ENCODE measurements around the gene KLHL40. TPM values are rescaled to one million over a fixed set of nuclear protein-coding genes. Genes with fewer than 3 reads are reported as not detected.

KLHL40 gene
- total RNA-seq, 2 experiments from 2014 or later: not detected

GRCh38 chr3:42723219-42723618 lies 37.9 kb downstream of the KLHL40 start:
- ChIA-PET CTCF (interaction anchor here (1.2 kb wide), 1 partner anchor 12 kb away, joined by 6 read pairs; no protein-coding TSS in a partner anchor), POLR2A (no interaction called here)
- no peaks in the 10 kb centered on the region for H3K4me1 Mint-ChIP-seq
- no peak overlapping the region for H3K27ac Mint-ChIP-seq
- no peak for DNase-seq
- H3K4me3 Mint-ChIP-seq: no peak overlapping the region
- peaks cover 29% of the 10 kb centered on the region for H3K27me3 Mint-ChIP-seq
- no peaks in the 10 kb centered on the region for H3K9me3 Mint-ChIP-seq
- H3K36me3 Mint-ChIP-seq (ENCODE audit: low read depth): no peaks in the 10 kb centered on the region

DNA sequence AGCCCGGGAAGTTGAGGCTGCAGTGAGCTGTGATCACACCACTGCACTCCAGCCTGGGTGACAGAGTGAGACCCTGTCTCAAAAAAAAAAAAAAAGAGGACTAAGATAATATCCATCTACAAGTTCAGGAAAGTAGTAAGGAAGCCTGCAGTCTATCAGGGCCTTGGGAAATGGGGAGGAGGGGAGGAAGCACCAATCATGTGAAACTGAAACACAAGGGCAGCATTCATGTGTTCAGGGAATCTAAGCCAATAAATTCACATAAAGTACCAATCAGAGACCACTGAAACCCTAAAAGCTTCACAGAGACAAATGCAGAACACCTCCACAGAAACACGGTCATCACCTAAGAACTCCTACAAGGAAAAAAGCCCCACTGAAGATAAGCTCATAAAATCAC lies 40.1 kb downstream of the KLHL40 start:
- Mint-ChIP-seq H3K27me3 (peaks cover 19% of the 10 kb centered on the region), H3K36me3 (ENCODE audit: low read depth) (no peaks in the 10 kb centered on the region), H3K4me1 (no peaks in the 10 kb centered on the region), H3K9me3 (no peaks in the 10 kb centered on the region), H3K4me3 (no peak overlapping the region), H3K27ac (no peak overlapping the region)
- ChIA-PET CTCF (interaction anchor here (1.1 kb wide), 1 partner anchor 20 kb away, joined by 3 read pairs; no protein-coding TSS in a partner anchor), POLR2A (no interaction called here)
- DNase-seq: no peak

GRCh38 chr3:42728056-42728455 lies 42.7 kb downstream of the KLHL40 start:
- DNase-seq: no peak
- Mint-ChIP-seq H3K4me1 (no peaks in the 10 kb centered on the region), H3K27me3 (peaks cover 18% of the 10 kb centered on the region), H3K4me3 (no peak overlapping the region), H3K27ac (no peak overlapping the region), H3K9me3 (no peaks in the 10 kb centered on the region), H3K36me3 (ENCODE audit: low read depth) (no peaks in the 10 kb centered on the region)
- CTCF ChIA-PET: no interaction called here
- POLR2A ChIA-PET: no interaction called here

DNA sequence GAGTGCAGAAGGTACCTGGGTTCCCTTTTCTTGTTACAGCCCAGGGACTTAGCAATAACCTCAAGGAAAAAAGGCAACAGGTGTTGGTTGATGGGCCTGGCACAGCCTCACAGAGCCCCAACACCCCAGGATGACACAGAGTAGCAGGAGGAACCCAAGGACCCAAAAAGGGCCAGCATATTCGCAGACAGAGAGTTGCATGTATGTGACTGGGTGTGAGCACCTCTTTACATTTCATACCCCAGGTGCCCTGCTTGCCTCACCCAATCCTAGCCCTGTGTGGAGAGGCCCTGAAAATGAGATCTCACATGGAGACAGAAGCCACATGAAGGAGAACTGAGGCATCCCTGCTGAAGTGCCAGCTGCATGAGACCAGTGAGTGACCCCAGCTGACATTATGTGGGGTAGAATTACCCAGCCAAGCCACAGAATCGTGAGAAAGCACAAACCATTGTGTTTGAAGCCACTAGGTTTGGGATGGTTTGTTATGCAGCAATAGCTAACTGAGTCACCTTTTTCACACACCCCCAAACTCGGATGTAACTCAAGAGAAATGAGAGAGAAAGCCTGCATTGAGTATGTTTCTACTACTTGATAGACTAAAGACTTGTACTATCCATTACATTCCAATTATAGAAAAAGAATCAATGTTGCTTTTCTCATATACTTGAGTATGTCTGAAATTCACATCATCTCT lies 43.5 kb downstream of the KLHL40 start:
- H3K36me3 Mint-ChIP-seq (ENCODE audit: low read depth): no peaks in the 10 kb centered on the region
- H3K9me3 Mint-ChIP-seq: no peaks in the 10 kb centered on the region
- H3K27ac Mint-ChIP-seq: no peak overlapping the region
- DNase-seq: no peak
- peaks cover 18% of the 10 kb centered on the region for H3K27me3 Mint-ChIP-seq
- POLR2A ChIA-PET: no interaction called here
- CTCF ChIA-PET: interaction anchor here (0.8 to 0.9 kb wide), 2 partner anchors 16 to 23 kb away, joined by 3 read pairs; no protein-coding TSS in a partner anchor
- H3K4me3 Mint-ChIP-seq: no peak overlapping the region
- H3K4me1 Mint-ChIP-seq: no peaks in the 10 kb centered on the region

- Mint-ChIP-seq H3K27me3 (peaks cover 14% of the 10 kb centered on the region), H3K27ac (no peak overlapping the region)
- CTCF ChIA-PET: interaction anchor here (0.8 to 0.9 kb wide), 2 partner anchors 15 to 22 kb away, joined by 3 read pairs; no protein-coding TSS in a partner anchor
These were observed 44.2 kb downstream of the KLHL40 start for GRCh38 chr3:42729404-42730145.

DNA sequence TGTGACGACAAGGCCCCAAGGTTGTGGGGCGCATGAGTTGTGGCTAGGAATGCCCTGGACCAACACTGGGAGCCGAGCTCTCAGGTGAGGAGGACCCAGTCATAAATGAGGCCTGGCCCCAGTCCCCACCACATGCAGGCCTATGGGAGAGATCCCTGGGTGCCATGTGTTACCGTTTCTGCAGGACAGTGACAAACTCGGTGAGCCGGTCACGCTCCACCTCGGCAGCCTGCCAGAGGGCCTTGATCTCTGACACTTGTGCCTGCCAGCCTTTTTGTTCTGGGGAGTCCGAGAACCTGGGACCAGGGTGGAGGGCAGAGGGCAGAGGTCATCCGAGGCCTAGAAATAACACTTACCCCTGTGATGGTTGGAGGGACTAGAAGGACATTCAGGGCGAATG lies 45.0 kb downstream of the KLHL40 start:
- H3K27me3 Mint-ChIP-seq: peaks cover 14% of the 10 kb centered on the region
- no peaks in the 10 kb centered on the region for H3K9me3 Mint-ChIP-seq
- H3K36me3 Mint-ChIP-seq (ENCODE audit: low read depth): no peaks in the 10 kb centered on the region
- DNase-seq: no peak
- H3K27ac Mint-ChIP-seq: no peak overlapping the region
- ChIA-PET POLR2A (no interaction called here), CTCF (no interaction called here)
- H3K4me1 Mint-ChIP-seq: no peaks in the 10 kb centered on the region
- H3K4me3 Mint-ChIP-seq: no peak overlapping the region

More at GRCh38 chr3:42729404-42730145, 44.2 kb downstream of the KLHL40 start:
- Mint-ChIP-seq H3K4me3 (no peak overlapping the region), H3K4me1 (no peaks in the 10 kb centered on the region), H3K9me3 (no peaks in the 10 kb centered on the region), H3K36me3 (ENCODE audit: low read depth) (no peaks in the 10 kb centered on the region)
- POLR2A ChIA-PET: no interaction called here
- DNase-seq: no peak

- H3K4me1 Mint-ChIP-seq: no peaks in the 10 kb centered on the region
- H3K9me3 Mint-ChIP-seq: no peaks in the 10 kb centered on the region
- H3K27ac Mint-ChIP-seq: no peak overlapping the region
- CTCF ChIA-PET: no interaction called here
- POLR2A ChIA-PET: no interaction called here
- peaks cover 9% of the 10 kb centered on the region for H3K27me3 Mint-ChIP-seq
- no peak overlapping the region for H3K4me3 Mint-ChIP-seq
- DNase-seq: no peak
- no peaks in the 10 kb centered on the region for H3K36me3 Mint-ChIP-seq (ENCODE audit: low read depth)
These were observed 45.5 kb downstream of the KLHL40 start for GRCh38 chr3:42730706-42731420.

- no peaks in the 10 kb centered on the region for H3K4me1 Mint-ChIP-seq
- H3K9me3 Mint-ChIP-seq: no peaks in the 10 kb centered on the region
- no peaks in the 10 kb centered on the region for H3K36me3 Mint-ChIP-seq (ENCODE audit: low read depth)
- H3K27me3 Mint-ChIP-seq: peaks cover 7% of the 10 kb centered on the region
- POLR2A ChIA-PET: no interaction called here
- H3K4me3 Mint-ChIP-seq: no peak overlapping the region
- no peak for DNase-seq
- CTCF ChIA-PET: no interaction called here
- no peak overlapping the region for H3K27ac Mint-ChIP-seq
These were observed 46.3 kb downstream of the KLHL40 start for GRCh38 chr3:42731476-42732195.

DNA sequence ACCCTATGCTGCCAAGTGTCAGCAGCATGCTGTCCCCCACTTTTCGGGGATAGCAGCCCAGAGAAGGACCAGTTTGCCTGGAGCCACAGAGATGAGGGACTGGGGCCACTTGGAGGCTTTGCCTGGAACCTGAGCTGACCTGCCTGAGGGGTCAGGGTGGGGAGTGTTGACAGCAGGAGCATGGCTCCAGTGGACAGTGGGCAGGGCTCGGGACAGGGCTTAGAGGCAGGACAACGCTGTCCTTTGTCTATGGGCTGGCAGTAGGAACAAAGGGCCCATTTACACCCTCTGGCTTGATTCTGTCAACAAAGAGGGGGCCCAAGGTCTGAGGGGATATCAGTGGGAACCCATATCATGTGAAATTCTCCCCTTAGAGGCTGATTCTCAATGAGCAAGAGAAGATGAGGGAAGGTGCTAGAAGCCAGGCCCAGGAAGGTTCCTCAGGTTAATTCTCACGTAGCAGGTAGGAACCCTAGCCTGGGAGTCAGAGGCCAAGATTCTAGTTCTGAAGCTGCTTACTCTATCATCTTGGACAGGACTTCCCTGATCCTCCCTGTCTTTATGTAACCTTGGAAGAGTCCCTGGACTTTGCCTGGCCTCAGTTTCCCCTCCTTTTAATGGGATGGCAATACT lies 47.0 kb downstream of the KLHL40 start:
- no peaks in the 10 kb centered on the region for H3K9me3 Mint-ChIP-seq
- H3K27me3 Mint-ChIP-seq: peaks cover 7% of the 10 kb centered on the region
- no peak overlapping the region for H3K27ac Mint-ChIP-seq
- ChIA-PET POLR2A (no interaction called here), CTCF (no interaction called here)
- no peaks in the 10 kb centered on the region for H3K4me1 Mint-ChIP-seq
- no peak for DNase-seq
- no peaks in the 10 kb centered on the region for H3K36me3 Mint-ChIP-seq (ENCODE audit: low read depth)
- H3K4me3 Mint-ChIP-seq: no peak overlapping the region

GRCh38 chr3:42732829-42733459 lies 47.6 kb downstream of the KLHL40 start:
- no peak for DNase-seq
- POLR2A ChIA-PET: no interaction called here
- Mint-ChIP-seq H3K9me3 (no peaks in the 10 kb centered on the region), H3K27ac (no peak overlapping the region), H3K4me1 (no peaks in the 10 kb centered on the region), H3K4me3 (no peak overlapping the region), H3K27me3 (peaks cover 4% of the 10 kb centered on the region), H3K36me3 (ENCODE audit: low read depth) (no peaks in the 10 kb centered on the region)
- CTCF ChIA-PET: no interaction called here

DNA sequence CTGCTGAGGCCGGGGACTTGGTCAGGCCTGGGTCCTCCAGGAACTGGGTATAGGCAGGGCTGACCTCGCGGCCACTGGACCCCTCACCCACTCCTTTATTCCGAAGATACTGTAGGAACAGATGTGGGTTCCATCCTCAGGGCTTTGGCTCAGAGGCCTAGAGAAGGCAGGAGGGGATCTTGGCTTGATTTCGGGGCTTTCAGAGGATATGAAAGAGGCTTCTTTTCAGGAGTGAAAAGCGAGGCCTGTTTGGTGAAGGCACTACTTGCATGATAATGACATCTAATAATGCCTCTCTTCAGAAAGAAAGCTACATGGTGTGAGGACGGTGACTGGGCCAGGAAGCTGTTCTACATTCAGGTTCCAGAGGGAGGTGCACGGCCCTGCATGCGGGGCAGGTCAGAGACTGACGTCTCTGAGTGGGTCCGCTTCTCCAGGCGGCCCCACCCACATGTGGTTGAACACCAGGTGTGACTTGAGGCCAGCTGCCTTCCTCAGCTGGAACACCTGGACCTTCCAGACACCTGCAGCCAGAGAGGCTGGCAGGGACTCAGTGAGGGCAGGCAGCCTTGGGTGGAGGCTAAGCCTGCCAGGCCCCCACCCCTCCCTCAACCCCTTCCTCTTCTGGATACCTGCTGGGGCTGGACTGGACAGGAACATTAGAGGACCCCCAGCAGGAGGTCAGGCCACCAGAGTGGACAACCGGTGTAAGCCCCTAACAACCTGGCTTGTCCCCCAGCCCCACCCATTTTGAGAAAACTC lies 48.3 kb downstream of the KLHL40 start:
- ChIA-PET CTCF (no interaction called here), POLR2A (no interaction called here)
- Mint-ChIP-seq H3K27ac (no peak overlapping the region), H3K4me1 (no peaks in the 10 kb centered on the region), H3K9me3 (no peaks in the 10 kb centered on the region), H3K4me3 (no peak overlapping the region), H3K36me3 (ENCODE audit: low read depth) (no peaks in the 10 kb centered on the region), H3K27me3 (peaks cover 5% of the 10 kb centered on the region)
- no peak for DNase-seq

Data from activated CD4-positive, alpha-beta T cell treated with anti-CD3 and anti-CD28 coated beads, Interleukin-2, amount 10 ng/mL, durations not matched to agents 7 days and 5 days (primary cell).